ENCODE results near the gene FCRL1. TPM values are rescaled to one million over a fixed set of nuclear protein-coding genes. Genes with fewer than 3 reads are reported as not detected.

Gene FCRL1, protein sequence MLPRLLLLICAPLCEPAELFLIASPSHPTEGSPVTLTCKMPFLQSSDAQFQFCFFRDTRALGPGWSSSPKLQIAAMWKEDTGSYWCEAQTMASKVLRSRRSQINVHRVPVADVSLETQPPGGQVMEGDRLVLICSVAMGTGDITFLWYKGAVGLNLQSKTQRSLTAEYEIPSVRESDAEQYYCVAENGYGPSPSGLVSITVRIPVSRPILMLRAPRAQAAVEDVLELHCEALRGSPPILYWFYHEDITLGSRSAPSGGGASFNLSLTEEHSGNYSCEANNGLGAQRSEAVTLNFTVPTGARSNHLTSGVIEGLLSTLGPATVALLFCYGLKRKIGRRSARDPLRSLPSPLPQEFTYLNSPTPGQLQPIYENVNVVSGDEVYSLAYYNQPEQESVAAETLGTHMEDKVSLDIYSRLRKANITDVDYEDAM
- total RNA-seq (100 to 1,000 TPM in 4 of 7 donors, 10 to 100 TPM in 3; 57.3 to 158 (median 110) TPM), polyA plus RNA-seq (10 to 100 TPM; 54.5 to 77.8 (median 72.0) TPM)
- long read RNA-seq, donor 1, partial matches to known transcripts: 0 of 3 reads
- long read RNA-seq, donor 1, other reads (novel, unspliced or antisense): 0 of 3 reads
- long read RNA-seq, donor 2, partial matches to known transcripts: 0 of 1 reads
- long read RNA-seq, donor 2, other reads (novel, unspliced or antisense): 0 of 1 reads

DNA sequence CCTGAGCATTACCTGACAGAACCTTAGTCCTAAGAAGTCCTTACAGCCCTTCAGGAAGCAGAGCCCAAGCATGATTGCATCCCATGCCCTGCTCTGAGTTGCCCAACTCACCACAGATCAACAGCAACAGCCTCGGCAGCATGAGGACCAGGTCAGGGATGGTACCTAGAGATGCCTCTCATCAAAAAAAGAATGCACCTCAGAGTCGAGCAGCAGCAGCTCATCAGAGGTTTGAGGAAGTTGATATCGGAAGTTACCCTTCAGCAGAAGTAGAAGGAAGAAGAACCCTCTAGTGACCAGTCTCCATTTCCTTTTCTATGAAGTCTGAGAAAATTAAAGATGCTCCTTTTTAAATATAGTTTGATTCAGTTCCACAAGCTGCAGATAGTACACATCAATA lies at the start of gene FCRL1:
FCRL1 (minus strand) TSS at position 225 of the 400 bp plus-strand sequence; CDS start at position 142, 83 bp downstream.
- intact Hi-C loops (cut with DNase I; ENCODE audit: low total_unique reads): no loop called here
- Histone ChIP-seq H3K4me1 (peaks cover 0 to 26% (median 6%) of the 10 kb centered on the region in 6 donors), H3K27ac (peak within 1 kb of the TSS in 7 of 8 donors; percentile 51 to 85 (median 81)), H3K36me3 (no peaks in the 10 kb centered on the region), H3K27me3 (replicated peaks in 1 of 7) (no peaks in the 10 kb centered on the region), H3K4me3 (peak within 1 kb of the TSS; percentile 10 to 64 (median 35)), H3K9me3 (peaks cover 0 to 5% (median 0%) of the 10 kb centered on the region in 8 donors)
- WGBS, 5 donors: 18 to 42% (median 31%) methylated on average over 3 of the region's 3 CpGs
- no peak for DNase-seq
- TF ChIP-seq POLR2AphosphoS5 (IDR thresholded peaks at IDR 0.05): peak in 2 of 3 donors; percentile 69 to 86
- peak in 2 of 3 donors; percentile 18 to 48 for TF ChIP-seq POLR2A (IDR thresholded peaks at IDR 0.05)
- TF ChIP-seq, protein P1, sequence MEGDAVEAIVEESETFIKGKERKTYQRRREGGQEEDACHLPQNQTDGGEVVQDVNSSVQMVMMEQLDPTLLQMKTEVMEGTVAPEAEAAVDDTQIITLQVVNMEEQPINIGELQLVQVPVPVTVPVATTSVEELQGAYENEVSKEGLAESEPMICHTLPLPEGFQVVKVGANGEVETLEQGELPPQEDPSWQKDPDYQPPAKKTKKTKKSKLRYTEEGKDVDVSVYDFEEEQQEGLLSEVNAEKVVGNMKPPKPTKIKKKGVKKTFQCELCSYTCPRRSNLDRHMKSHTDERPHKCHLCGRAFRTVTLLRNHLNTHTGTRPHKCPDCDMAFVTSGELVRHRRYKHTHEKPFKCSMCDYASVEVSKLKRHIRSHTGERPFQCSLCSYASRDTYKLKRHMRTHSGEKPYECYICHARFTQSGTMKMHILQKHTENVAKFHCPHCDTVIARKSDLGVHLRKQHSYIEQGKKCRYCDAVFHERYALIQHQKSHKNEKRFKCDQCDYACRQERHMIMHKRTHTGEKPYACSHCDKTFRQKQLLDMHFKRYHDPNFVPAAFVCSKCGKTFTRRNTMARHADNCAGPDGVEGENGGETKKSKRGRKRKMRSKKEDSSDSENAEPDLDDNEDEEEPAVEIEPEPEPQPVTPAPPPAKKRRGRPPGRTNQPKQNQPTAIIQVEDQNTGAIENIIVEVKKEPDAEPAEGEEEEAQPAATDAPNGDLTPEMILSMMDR (IDR thresholded peaks at IDR 0.05 in 8 of 11, conservative IDR thresholded peaks at IDR 0.05 in 3 of 11): no peak

DNA sequence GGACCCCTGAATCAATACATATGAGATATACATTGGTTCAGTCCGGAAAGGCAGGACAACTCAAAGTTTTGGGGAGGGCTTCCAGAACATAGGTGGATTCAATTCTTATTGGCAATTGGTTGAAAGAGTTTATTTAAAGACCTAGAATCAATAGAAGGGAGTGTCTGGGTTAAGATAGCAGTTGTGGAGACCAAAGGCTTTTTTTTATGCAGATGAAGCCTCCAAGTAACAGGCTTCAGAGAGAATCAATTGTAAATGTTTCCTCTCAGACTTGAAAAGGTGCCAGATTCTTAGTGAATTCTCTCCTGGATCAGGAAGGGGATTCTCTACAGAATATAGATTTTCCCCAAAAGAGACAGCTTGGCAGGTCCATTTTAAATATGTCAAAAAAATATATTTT lies 48.7 kb upstream of the FCRL1 start:
- intact Hi-C loops (cut with DNase I; ENCODE audit: low total_unique reads): no loop called here
- H3K27ac ChIP-seq: no peak overlapping the region

DNA sequence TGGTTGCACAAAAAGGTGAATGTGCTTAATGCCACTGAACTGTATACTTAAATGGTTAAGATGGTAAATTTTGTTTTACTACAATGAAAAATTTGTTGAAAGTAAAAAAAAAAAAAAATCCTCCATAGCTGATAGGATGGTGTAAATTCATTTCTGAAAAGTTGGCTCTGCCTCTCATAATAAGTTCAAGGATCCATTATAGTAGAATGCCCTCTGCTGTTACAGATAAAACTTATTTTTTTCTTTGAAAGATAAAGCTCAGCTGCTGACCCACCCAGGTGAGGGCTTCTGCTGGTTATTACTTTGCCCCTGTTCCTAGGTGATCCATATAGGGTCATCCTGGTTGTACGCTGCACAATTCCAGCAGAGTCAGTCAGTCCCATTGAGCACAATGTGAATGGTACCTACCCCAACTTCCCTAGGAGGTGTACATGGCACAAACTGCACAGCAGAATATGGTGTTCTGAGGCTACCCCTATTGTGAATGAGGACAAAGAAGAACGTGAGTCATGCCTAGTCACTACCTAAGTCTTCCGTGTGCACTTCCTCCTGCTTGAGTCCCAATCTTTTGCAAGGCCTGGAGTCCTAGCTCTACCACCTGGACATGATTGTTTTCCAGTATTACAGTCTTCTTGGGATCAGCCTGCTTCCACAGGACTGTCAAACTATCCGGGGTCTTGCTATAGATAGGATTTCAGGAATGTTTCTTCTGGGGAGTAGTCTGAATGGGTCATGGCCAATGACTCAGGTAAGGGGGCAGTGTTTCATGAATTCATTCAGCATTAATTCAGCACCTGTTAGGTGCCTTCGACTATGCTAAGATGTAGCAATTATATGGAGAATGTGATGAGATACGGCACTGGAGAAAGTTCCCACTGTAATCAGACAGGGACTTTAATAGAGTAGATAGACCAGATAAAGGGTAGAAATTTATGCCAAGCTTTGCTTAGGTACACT lies 42.5 kb upstream of the FCRL1 start:
- WGBS, 5 donors: 63 to 74% (median 70%) methylated on average over 6 of the region's 6 CpGs

More for the DNA sequence above, 48.7 kb upstream of the FCRL1 start:
- Histone ChIP-seq H3K36me3 (no peaks in the 10 kb centered on the region), H3K27me3 (replicated peaks in 1 of 7) (peaks cover 0 to 9% (median 0%) of the 10 kb centered on the region in 7 donors), H3K4me3 (no peak overlapping the region), H3K9me3 (no peaks in the 10 kb centered on the region), H3K4me1 (peaks cover 0 to 11% (median 7%) of the 10 kb centered on the region in 6 donors)
- no peak for DNase-seq
- 77 to 100% (median 93%) methylated on average over 1 of the region's 1 CpG for WGBS, 5 donors
- TF ChIP-seq, protein P1 (IDR thresholded peaks at IDR 0.05 in 8 of 11, conservative IDR thresholded peaks at IDR 0.05 in 3 of 11): no peak
- TF ChIP-seq POLR2A (IDR thresholded peaks at IDR 0.05): no peak
- TF ChIP-seq POLR2AphosphoS5 (IDR thresholded peaks at IDR 0.05): no peak

More for the DNA sequence above, 42.5 kb upstream of the FCRL1 start:
- no peak overlapping the region for H3K27ac ChIP-seq
- TF ChIP-seq POLR2AphosphoS5 (IDR thresholded peaks at IDR 0.05): no peak
- no peak for TF ChIP-seq POLR2A (IDR thresholded peaks at IDR 0.05)
- TF ChIP-seq, protein P1 (IDR thresholded peaks at IDR 0.05 in 8 of 11, conservative IDR thresholded peaks at IDR 0.05 in 3 of 11): no peak
- intact Hi-C loops (cut with DNase I; ENCODE audit: low total_unique reads): no loop called here
- H3K4me1 ChIP-seq: peaks cover 0 to 5% (median 0%) of the 10 kb centered on the region in 6 donors
- H3K4me3 ChIP-seq: no peak overlapping the region
- no peak for DNase-seq
- H3K36me3 ChIP-seq: no peaks in the 10 kb centered on the region
- H3K9me3 ChIP-seq: no peaks in the 10 kb centered on the region
- H3K27me3 ChIP-seq (replicated peaks in 1 of 7): peaks cover 0 to 9% (median 0%) of the 10 kb centered on the region in 7 donors

Data from spleen (tissue), 13 donors.